GM19240 (cell line): ENCODE results near the gene C16orf89.

Experiments
- DNase-seq: peaks from one replicate; pipeline ENCODE4 v3.0.0; 2011; ENCODE audit warnings: low spot score; ENCODE audit not compliant: insufficient read length

Gene C16orf89

GRCh38 chr16:5005916-5006315 is 59.8 kb downstream of the C16orf89 start:
- DNase-seq: no peak

- DNase-seq: no peak
These were observed 61.4 kb downstream of the C16orf89 start for GRCh38 chr16:5004311-5004710.

- no peak for DNase-seq
These were observed 61.9 kb downstream of the C16orf89 start for GRCh38 chr16:5003828-5004227.

- DNase-seq: no peak
These were observed 62.5 kb downstream of the C16orf89 start for GRCh38 chr16:5003211-5003610.

- no peak for DNase-seq
These were observed 63.0 kb downstream of the C16orf89 start for GRCh38 chr16:5002699-5003143.

GRCh38 chr16:5001986-5002385 is 63.8 kb downstream of the C16orf89 start:
- DNase-seq: no peak

GRCh38 chr16:5001571-5001970 is 64.2 kb downstream of the C16orf89 start:
- DNase-seq: no peak

GRCh38 chr16:5000573-5001001 is 65.2 kb downstream of the C16orf89 start:
- DNase-seq: no peak

- no peak for DNase-seq
These were observed 70.9 kb downstream of the C16orf89 start for GRCh38 chr16:4994719-4995434.
